Astrocyte of the cerebellum (primary cell): ENCODE data around the gene SLC4A4.

ENCODE experiments used
- DNase-seq: peaks from one replicate; pipeline ENCODE4 v3.0.0-alpha.2; 2011; ENCODE audit warnings: low read depth
- H3K4me3 ChIP-seq: 2 replicates; pipeline ENCODE4 v1.5.1; 2011; ENCODE audit warnings: mild to moderate bottlenecking, low read depth, low read length, moderate library complexity
- CTCF ChIP-seq: IDR thresholded peaks from 2 replicates; pipeline ENCODE4 v1.5.1; 2012; ENCODE audit warnings: low read length, low read depth, moderate library complexity, mild to moderate bottlenecking; ENCODE audit errors: missing control alignments
- in situ Hi-C: cut with HindIII; loops from 2 replicates; pipeline ENCODE4 v1.10.0; 2017; ENCODE audit warnings: low sequenced_read_pairs

The SLC4A4 gene

GRCh38 chr4:71524756-71525155, 185.9 kb downstream of the SLC4A4 start:
- in situ Hi-C loops, result no loop called here
- no peak overlapping the region for H3K4me3 ChIP-seq
- no peak for DNase-seq
- no peak for TF ChIP-seq CTCF

DNA sequence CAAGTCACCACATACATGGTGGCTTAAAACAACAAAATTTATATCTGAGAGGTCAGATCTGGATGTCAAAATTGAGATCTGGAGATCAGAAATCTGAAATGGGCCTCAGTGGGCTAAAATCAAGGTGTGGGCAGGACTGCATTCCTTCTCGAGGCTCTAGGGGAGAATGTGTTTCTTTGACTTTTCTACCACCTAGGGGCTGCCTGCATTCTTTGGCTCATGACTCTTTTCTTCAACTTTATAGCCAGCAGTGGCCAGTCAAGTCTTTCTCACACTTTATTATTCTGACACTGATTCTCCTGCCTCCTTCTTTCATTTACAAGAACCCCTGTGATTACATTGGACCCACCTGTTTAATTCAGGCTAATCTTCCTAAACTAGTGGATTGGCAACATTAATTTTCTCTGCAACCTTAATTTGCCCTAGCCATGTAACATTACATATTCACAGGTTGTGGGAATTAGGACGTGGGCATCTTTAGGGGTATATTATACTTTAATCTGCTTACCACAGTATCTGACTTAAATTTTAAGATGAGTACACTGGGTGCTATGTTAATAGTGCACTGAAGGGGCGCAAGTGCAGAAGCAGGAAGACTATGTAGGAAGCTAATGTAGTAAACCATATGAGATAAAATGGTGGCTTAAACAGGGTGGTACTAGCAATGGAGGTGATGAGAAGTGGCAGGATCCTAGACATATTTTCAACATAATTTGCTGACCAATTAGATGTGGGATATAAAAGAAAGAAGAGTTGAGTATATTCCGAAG, 188.0 kb downstream of the SLC4A4 start:
- H3K4me3 ChIP-seq, result no peak overlapping the region
- in situ Hi-C loops, result no loop called here
- peak; percentile 13 for DNase-seq
- peak; percentile 37 for TF ChIP-seq CTCF

DNA sequence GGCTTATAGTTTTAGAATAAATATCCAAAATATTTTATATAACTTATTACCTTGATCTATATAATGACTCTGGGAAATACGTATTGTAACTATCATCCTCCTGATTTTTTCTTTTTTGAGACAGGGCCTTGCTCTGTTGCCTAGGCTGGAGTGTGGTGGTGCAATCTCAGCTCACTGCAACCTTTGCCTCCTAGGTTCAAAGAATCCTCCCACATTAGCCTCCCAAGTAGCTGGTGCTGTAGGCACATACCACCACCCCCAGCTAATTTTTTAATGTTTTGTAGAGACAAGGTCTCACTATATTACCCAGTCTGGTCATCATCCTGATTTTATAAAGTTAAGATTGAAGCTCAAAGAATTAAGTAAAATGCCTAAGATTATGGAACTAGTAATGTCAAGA, 193.6 kb downstream of the SLC4A4 start:
- no peak for DNase-seq
- H3K4me3 ChIP-seq, result no peak overlapping the region
- in situ Hi-C loops, result no loop called here
- no peak for TF ChIP-seq CTCF

- in situ Hi-C loops, result no loop called here
- DNase-seq, result no peak
- no peak overlapping the region for H3K4me3 ChIP-seq
- no peak for TF ChIP-seq CTCF
These were observed 194.3 kb downstream of the SLC4A4 start for GRCh38 chr4:71533121-71533520.

- no peak for TF ChIP-seq CTCF
- in situ Hi-C loops, result no loop called here
- DNase-seq, result no peak
- H3K4me3 ChIP-seq, result no peak overlapping the region
These were observed 198.8 kb downstream of the SLC4A4 start for GRCh38 chr4:71537551-71538065.

- TF ChIP-seq CTCF, result no peak
- no peak for DNase-seq
- no peak overlapping the region for H3K4me3 ChIP-seq
- in situ Hi-C loops, result no loop called here
These were observed 199.7 kb downstream of the SLC4A4 start for GRCh38 chr4:71538528-71538927.
